HG03439 (cell line): ENCODE results near the gene PGM1.

Experiments used
- ATAC-seq: cut with Tn5 transposase; IDR thresholded peaks from one replicate; pipeline ENCODE4 v1.9.1; 2021; ENCODE audit warnings: mild to moderate bottlenecking, moderate library complexity; ENCODE audit not compliant: unreplicated experiment

PGM1 gene

GRCh38 chr1:63630666-63631065, 37.5 kb downstream of the PGM1 start:
- no peak for ATAC-seq

GRCh38 chr1:63632110-63632509, 38.9 kb downstream of the PGM1 start:
- ATAC-seq: no peak

- no peak for ATAC-seq
Measured at GRCh38 chr1:63633281-63633680, 40.1 kb downstream of the PGM1 start.

- ATAC-seq: no peak
Measured at GRCh38 chr1:63634471-63634870, 41.3 kb downstream of the PGM1 start.

- ATAC-seq: no peak
Measured at GRCh38 chr1:63635681-63636080, 42.5 kb downstream of the PGM1 start.

- ATAC-seq: no peak
Measured at GRCh38 chr1:63636192-63637105, 43.2 kb downstream of the PGM1 start.

- no peak for ATAC-seq
Measured at GRCh38 chr1:63638471-63638870, 45.3 kb downstream of the PGM1 start.

GRCh38 chr1:63638875-63639274, 45.7 kb downstream of the PGM1 start:
- no peak for ATAC-seq

- ATAC-seq: no peak
Measured at GRCh38 chr1:63640633-63641567, 47.7 kb downstream of the PGM1 start.

- no peak for ATAC-seq
Measured at GRCh38 chr1:63641615-63642014, 48.4 kb downstream of the PGM1 start.

- no peak for ATAC-seq
Measured at GRCh38 chr1:63642901-63643300, 49.7 kb downstream of the PGM1 start.

- ATAC-seq: no peak
Measured at GRCh38 chr1:63643517-63643916, 50.3 kb downstream of the PGM1 start.

GRCh38 chr1:63643926-63644325, 50.7 kb downstream of the PGM1 start:
- ATAC-seq: no peak

- ATAC-seq: no peak
Measured at GRCh38 chr1:63645317-63645716, 52.1 kb downstream of the PGM1 start.

- ATAC-seq: no peak
Measured at GRCh38 chr1:63648689-63649088, 55.5 kb downstream of the PGM1 start.

GRCh38 chr1:63651161-63651701, 58.0 kb downstream of the PGM1 start:
- no peak for ATAC-seq

GRCh38 chr1:63653976-63654375, 60.8 kb downstream of the PGM1 start:
- ATAC-seq: no peak

GRCh38 chr1:63659448-63659847, 66.2 kb downstream of the PGM1 start:
- ATAC-seq: no peak

GRCh38 chr1:63662056-63662836, 69.0 kb downstream of the PGM1 start:
- ATAC-seq: no peak

GRCh38 chr1:63662841-63663240, 69.6 kb downstream of the PGM1 start:
- ATAC-seq: no peak

GRCh38 chr1:63663301-63663700, 70.1 kb downstream of the PGM1 start:
- ATAC-seq: no peak
